GM21526 (cell line): ENCODE data around the gene SPNS2.

Experiments
- ATAC-seq: cut with Tn5 transposase; IDR thresholded peaks from one replicate; pipeline ENCODE4 v1.9.1; 2021; ENCODE audit warnings: moderate library complexity; ENCODE audit not compliant: unreplicated experiment, low FRiP score

SPNS2 gene

GRCh38 chr17:4502466-4503154 lies 3.9 kb downstream of the SPNS2 start:
- ATAC-seq, result no peak

GRCh38 chr17:4503283-4504025 lies 4.8 kb downstream of the SPNS2 start:
- ATAC-seq, result no peak

DNA sequence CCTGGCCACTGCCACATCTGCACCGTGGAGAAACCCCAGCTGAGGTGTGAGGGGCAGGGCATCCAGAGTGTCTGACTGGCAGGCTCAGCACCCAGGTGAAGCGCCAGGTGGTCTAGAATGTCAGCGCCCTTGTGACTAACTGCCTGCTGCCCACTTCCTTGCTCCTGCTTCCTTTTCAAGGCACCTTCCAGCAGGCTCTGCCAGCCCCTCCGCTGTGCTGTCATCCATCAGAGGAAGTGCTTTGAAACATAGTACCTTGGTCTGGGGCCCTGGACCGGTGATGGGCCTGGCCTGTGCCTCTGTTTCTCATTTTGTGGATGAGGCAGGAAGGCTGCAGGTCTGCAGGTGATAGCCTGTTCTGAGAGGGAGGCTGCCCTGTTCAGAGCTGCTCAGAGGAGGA lies 5.5 kb downstream of the SPNS2 start:
- no peak for ATAC-seq

GRCh38 chr17:4505187-4505586 lies 6.5 kb downstream of the SPNS2 start:
- no peak for ATAC-seq

GRCh38 chr17:4506175-4506813 lies 7.6 kb downstream of the SPNS2 start:
- ATAC-seq, result no peak

DNA sequence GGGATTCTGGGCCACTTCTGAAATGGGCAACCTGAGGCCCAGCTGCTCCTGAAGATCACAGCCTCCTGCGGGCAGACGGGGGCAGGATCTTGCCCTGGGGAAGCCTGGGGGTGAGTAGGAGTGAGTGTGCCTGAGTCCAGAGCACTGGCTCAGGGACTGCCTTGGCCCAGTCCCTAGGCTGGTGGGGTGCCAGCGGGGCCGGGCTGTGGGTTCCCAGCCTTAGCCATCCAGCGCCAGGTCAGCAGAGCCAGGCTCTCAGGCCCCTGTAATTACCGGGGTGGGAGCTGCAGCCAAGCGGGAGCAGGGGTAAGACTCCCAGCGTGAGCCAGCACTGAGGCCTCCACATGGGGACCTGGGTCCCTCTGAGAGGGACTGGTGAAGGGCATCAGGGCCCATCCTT lies 8.2 kb downstream of the SPNS2 start:
- ATAC-seq, result no peak

DNA sequence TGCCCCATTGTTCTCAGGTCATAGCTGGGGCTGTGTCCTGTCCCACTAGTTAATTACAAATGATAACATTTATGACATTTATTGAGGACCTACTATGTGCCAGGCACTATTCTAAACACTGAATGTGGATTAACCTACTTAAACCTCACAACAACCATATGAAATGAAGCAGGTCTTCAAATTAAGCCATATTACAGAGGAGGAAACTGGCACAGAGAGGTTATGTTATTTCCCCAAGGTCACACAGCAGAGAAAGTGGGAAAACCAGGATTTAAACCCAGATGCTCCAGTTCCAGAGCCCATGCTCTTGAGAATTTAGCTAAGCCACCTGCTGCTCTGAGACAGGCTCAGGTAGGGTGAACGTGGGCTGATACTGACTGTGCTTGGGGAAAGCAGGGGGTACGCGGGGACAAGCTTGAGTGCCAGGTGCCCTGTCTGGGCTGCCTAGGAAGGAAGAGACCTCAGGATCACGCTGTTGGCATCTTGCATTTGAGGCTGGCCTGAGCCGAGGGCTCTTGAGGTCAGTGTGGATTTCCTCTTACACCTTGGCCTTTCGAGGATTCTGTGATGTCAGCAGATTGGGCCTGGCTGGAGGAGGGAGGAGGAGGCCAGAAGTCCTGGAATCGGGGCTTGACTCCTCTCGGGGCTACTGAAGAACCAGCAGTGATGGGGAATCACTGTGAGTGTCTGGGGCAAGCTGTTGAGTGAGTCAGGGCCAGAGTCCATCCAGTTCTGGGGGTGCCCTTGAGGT lies 8.9 kb downstream of the SPNS2 start:
- ATAC-seq, result no peak

DNA sequence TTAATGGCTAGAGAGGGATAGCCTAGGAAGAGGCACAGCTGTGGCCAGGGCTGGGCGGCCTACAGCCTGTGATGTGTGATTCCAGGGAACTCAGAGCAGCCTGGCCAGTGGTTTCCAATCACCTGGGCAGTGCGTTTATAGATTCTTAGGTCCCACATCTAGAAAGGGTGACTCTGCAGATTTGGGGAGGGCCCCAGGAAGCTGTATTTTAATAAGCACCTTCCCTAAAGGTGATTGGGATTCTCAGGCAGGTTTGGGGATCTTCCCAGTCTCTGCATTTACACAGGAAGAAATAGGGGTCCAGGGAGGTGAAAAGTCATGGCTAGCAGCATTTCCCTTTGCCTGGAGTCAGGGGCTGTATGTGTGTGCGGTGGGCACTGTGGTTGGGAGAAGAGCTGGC lies 9.5 kb downstream of the SPNS2 start:
- ATAC-seq, result no peak

GRCh38 chr17:4509401-4509800 lies 10.7 kb downstream of the SPNS2 start:
- no peak for ATAC-seq

GRCh38 chr17:4509923-4510617 lies 11.4 kb downstream of the SPNS2 start:
- ATAC-seq, result no peak

DNA sequence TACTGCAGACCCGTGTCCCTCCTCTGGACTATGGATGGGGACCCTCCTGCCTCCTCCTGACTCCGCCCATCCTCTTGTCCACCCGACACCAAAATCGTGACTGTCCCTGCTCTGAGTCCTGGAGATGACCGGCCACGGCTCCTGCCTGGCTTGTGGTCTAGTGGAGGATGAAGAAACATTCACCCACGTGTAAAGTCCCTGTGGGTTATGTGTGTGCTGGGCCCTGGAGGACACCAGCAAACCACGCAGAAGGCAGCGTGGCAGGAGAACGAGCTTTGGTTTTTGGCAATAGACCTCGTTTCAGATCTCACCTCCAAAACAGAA lies 11.9 kb downstream of the SPNS2 start:
- ATAC-seq, result no peak

DNA sequence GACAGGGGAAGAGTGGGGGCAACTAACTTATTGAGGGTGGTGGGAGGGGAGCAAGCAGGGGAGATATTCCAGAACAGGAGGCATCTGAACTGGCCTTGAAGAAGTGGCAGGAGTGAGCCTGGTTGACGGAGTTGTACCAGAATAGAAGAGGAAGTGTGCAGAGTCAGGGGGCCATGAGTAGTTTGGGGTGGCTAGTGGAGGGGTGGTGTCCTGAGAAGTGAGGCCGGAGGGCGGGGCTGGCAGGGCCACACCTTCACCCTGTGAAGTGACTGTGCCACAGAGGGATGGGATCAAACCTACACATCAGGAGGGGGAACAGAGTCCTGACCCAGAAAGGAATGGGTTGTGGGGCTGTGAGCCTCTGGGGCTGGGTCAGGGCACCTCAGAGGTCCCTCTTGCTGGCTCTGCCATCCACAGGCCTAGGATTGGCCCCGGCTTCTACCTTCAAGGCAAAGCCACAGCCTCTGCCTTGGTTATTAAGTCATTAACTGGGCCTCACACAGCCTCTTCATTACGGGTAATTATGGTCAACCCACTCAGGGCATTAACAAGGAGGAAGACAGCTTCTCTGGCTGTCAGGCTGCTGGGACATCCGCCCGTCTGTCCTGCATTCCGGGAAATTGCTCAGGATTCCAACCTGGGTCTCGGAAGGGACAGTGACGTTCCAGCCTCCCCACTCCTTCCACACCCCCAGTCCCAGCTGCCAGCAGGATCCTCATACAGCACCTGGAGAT lies 12.7 kb downstream of the SPNS2 start:
- ATAC-seq, result no peak

DNA sequence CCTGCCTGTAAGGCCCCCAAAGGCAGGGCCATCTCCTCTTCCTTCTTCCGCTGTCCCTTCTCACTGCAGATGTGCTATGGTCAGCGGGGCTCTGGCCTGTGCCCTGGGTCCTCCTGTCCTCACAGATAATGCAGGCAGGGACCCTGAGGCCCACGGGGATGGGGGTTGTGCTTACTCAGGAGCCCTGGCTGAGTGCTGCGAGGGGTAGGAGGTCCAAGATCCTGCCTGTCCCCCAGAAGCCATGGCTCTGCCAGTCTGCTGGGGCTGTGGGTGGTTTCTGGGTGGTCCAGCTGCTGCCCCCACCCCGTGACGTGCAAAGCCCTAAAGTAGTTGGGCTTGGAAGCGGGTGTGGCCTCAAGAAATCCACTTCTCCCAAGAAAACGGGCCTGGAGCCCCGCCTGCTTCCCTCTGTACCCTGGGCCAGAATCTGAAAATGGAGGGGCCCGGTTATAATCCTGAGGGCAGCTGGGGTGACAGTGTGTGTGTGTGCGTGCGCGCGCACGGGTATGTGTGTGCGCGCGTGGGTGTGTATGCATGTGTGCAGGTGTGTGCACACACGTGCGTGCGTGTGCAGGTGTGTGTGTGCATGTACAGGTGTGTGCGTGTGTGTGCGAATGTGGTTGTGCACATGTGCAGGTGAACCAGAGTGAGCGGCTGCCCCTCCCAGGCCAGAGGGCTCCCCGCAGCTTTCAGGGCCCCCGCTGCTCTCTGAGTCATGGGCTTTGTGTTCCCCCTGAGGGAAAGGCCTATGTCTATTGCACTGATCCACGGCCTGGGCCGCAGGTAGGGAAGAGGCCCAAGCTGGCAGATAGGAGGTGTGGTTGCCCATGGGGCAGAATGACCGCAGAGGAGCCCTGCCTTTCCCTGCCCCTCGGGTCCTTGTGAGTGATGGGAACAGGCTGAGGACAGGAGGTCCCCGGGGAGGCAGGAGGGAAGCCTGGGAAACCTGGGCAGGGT lies 13.8 kb downstream of the SPNS2 start:
- ATAC-seq, result no peak

DNA sequence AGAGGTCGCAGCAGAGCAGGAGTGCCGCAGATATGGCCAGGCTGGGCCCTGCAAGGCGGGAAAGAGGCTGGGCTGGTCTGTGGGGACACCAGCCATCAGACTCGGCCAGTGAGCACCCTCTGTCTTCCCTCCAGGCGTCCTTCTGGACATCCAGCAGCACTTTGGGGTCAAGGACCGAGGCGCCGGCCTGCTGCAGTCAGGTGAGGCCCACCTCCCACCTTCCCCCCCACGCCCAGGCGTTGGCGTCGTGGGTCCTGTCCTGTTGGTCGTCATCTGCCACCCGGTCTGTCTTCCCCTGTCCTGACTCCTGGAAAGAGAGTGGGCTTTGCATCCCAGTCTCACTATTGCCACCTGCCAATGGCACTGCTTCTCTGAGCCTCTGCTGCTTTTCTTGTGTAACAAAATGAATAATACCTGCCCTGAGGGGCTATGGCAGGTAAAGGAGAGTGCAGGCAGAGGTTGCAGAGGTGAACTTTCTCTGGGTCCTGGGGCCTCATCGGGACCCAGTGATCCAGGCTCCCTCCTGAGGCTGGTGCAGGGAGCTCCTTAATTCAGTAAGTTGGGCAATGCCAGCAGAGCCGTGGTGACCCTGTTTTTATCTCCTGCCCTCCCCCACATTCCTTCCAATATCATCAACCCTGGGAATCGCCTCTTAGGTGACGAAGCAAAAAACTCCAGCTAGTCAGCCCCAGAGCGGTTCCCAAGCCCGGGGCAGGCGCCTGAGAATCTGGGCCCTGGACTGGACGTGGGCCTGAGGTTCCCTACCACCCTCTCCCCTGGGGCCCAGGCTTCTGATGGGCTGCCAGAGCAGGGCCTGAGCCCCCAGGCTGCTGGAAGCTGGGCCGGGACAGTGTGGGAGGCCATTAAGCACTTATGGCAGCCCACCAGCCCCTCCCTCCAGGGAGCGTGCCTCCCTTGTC lies 14.7 kb downstream of the SPNS2 start:
- ATAC-seq, result no peak

DNA sequence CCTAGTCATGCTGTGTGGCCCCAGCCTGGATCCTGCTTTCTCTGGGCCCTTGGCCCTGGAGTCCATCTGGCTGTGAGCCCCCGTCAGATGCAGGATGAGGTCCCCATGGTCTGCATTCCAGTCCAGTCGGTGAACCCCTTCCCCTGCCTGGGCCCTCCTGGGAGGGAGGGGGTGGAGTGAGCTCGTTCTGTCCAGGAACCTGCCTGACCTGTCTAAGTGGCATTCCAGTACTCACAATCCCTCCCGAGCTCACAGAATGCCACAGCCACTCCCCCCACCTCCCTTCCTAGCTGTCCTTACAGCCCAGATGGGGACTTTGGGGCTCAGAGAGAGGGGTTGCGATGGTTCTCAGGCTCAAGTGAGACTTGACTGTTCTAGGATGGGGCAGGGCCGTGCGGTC lies 15.5 kb downstream of the SPNS2 start:
- ATAC-seq, result no peak

- no peak for ATAC-seq
Measured at GRCh38 chr17:4514779-4515178, 16.1 kb downstream of the SPNS2 start.

GRCh38 chr17:4515501-4515900 lies 16.8 kb downstream of the SPNS2 start:
- no peak for ATAC-seq

DNA sequence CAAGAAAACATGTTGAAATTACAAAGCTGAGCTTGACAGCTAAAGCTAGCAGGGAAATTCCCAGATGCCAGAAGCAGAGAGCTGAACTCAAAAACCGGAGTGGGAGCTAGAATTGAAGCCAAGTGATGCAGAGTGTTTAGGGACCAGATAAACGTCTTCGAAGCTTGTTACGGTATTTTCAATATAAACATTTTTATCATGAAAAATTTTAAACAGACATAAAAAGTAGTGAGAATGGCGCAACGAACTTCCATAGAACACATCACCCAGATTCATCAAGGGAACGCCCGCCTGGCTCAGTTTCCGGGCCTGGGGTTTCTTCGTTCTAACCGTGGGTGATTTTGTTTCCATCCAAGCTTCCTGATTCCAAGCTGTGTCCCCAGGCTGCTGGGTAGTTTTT lies 18.1 kb downstream of the SPNS2 start:
- ATAC-seq, result no peak
